Mesendoderm (in vitro differentiated cells): Measurements from ENCODE around the gene ATP2A2.
A peak's percentile ranks its signal among the peaks of the same experiment; 100 is the strongest.

Experiments used
- DNase-seq: peaks from one replicate; pipeline ENCODE4 v3.0.0; 2013
- H2AK5ac ChIP-seq: 2 replicates; pipeline ENCODE4 v1.6.1; 2013; ENCODE audit warnings: low read length, inconsistent platforms
- H2BK120ac ChIP-seq: 2 replicates; pipeline ENCODE4 v1.6.1; 2013; ENCODE audit warnings: low read depth, mild to moderate bottlenecking, low read length, moderate library complexity, mixed read lengths
- H2BK15ac ChIP-seq: replicated peaks from 2 replicates; pipeline ENCODE4 v1.6.1; 2013; ENCODE audit warnings: low read depth, mild to moderate bottlenecking, moderate library complexity
- H2BK5ac ChIP-seq: 2 replicates; pipeline ENCODE4 v1.6.1; 2013; ENCODE audit warnings: low read length, inconsistent platforms
- H3K18ac ChIP-seq: 2 replicates; pipeline ENCODE4 v1.6.1; 2013; ENCODE audit warnings: mild to moderate bottlenecking, low read length, mixed read lengths
- H3K23ac ChIP-seq: one replicate; pipeline ENCODE4 v1.6.1; 2013; ENCODE audit warnings: low read length
- H3K27ac ChIP-seq: 2 replicates; pipeline ENCODE4 v1.5.1; 2013; ENCODE audit warnings: low read depth, mild to moderate bottlenecking, inconsistent platforms, low read length, moderate library complexity
- H3K27me3 ChIP-seq: 2 replicates; pipeline ENCODE4 v1.6.1; 2013; ENCODE audit warnings: low read length, control low read depth, mild to moderate bottlenecking, inconsistent platforms; ENCODE audit not compliant: insufficient read depth, poor library complexity
- H3K36me3 ChIP-seq: 2 replicates; pipeline ENCODE4 v1.6.1; 2013; ENCODE audit warnings: low read length, inconsistent platforms; ENCODE audit not compliant: control insufficient read depth, insufficient read depth
- H3K4ac ChIP-seq: one replicate; pipeline ENCODE4 v1.6.1; 2013; ENCODE audit warnings: low read depth, mild to moderate bottlenecking, low read length, moderate library complexity
- H3K4me1 ChIP-seq: 2 replicates; pipeline ENCODE4 v1.6.1; 2013; ENCODE audit warnings: low read depth, low read length, inconsistent platforms; ENCODE audit not compliant: control insufficient read depth
- H3K4me2 ChIP-seq: 2 replicates; pipeline ENCODE4 v1.6.1; 2013; ENCODE audit warnings: low read length
- H3K4me3 ChIP-seq: 2 replicates; pipeline ENCODE4 v1.5.1; 2013; ENCODE audit warnings: mild to moderate bottlenecking, low read length
- H3K56ac ChIP-seq: one replicate; pipeline ENCODE4 v1.6.1; 2013; ENCODE audit warnings: low read length
- H3K79me1 ChIP-seq: 2 replicates; pipeline ENCODE4 v1.6.1; 2013; ENCODE audit warnings: low read length, inconsistent platforms
- H3K79me2 ChIP-seq: 2 replicates; pipeline ENCODE4 v1.6.1; 2013; ENCODE audit warnings: mild to moderate bottlenecking, low read length; ENCODE audit not compliant: control insufficient read depth, insufficient read depth
- H3K9ac ChIP-seq: 2 replicates; pipeline ENCODE4 v1.6.1; 2013; ENCODE audit warnings: low read length, inconsistent platforms
- H4K5ac ChIP-seq: one replicate; pipeline ENCODE4 v1.6.1; 2013; ENCODE audit warnings: low read length
- H4K8ac ChIP-seq: one replicate; pipeline ENCODE4 v1.6.1; 2013; ENCODE audit warnings: low read depth, mild to moderate bottlenecking, control low read depth, low read length, moderate library complexity
- WGBS: extraction: QIAGEN DNeasy Blood & Tissue Kit; methylation state at CpG from one replicate; pipeline ENCODE4 v1.1.7; 2013; ENCODE audit warnings: low lambda C conversion rate, missing lambda C conversion rate; ENCODE audit not compliant: insufficient coverage; ENCODE audit errors: extremely low coverage; 5-methylcytosine and 5-hydroxymethylcytosine counted together

The ATP2A2 gene

GRCh38 chr12:110287986-110288385, 6.9 kb downstream of the ATP2A2 start:
- H2BK120ac ChIP-seq = no peak overlapping the region
- H3K27me3 ChIP-seq = no peaks in the 10 kb centered on the region
- no peak overlapping the region for H3K23ac ChIP-seq
- no peak overlapping the region for H3K27ac ChIP-seq
- no peak overlapping the region for H2BK5ac ChIP-seq
- peaks cover 55% of the 10 kb centered on the region for H3K79me2 ChIP-seq
- no peak overlapping the region for H2AK5ac ChIP-seq
- no peak overlapping the region for H3K56ac ChIP-seq
- H3K4me2 ChIP-seq = no peak overlapping the region
- no peak overlapping the region for H4K5ac ChIP-seq
- H3K9ac ChIP-seq = no peak overlapping the region
- DNase-seq = no peak
- H3K4ac ChIP-seq = no peak overlapping the region
- peaks cover 11% of the 10 kb centered on the region for H3K79me1 ChIP-seq
- H3K4me1 ChIP-seq = no peaks in the 10 kb centered on the region
- H3K36me3 ChIP-seq = peaks cover 3% of the 10 kb centered on the region
- WGBS = no CpG with 5 or more reads among the region's 3 CpGs
- no peak overlapping the region for H3K18ac ChIP-seq
- H3K4me3 ChIP-seq = no peak overlapping the region
- no peak overlapping the region for H2BK15ac ChIP-seq
- H4K8ac ChIP-seq = no peak overlapping the region

GRCh38 chr12:110289044-110289710, 8.1 kb downstream of the ATP2A2 start:
- H2BK15ac ChIP-seq = no peak overlapping the region
- H4K8ac ChIP-seq = no peak overlapping the region
- no peaks in the 10 kb centered on the region for H3K27me3 ChIP-seq
- no peak overlapping the region for H2BK5ac ChIP-seq
- peaks cover 3% of the 10 kb centered on the region for H3K36me3 ChIP-seq
- H3K9ac ChIP-seq = no peak overlapping the region
- H3K79me2 ChIP-seq = peaks cover 46% of the 10 kb centered on the region
- H3K27ac ChIP-seq = no peak overlapping the region
- H3K4ac ChIP-seq = no peak overlapping the region
- no peak overlapping the region for H2AK5ac ChIP-seq
- no CpG with 5 or more reads among the region's 3 CpGs for WGBS
- H3K56ac ChIP-seq = no peak overlapping the region
- no peak overlapping the region for H2BK120ac ChIP-seq
- peaks cover 11% of the 10 kb centered on the region for H3K79me1 ChIP-seq
- DNase-seq = peak; percentile 73
- H3K4me2 ChIP-seq = no peak overlapping the region
- H3K23ac ChIP-seq = no peak overlapping the region
- no peak overlapping the region for H4K5ac ChIP-seq
- H3K18ac ChIP-seq = no peak overlapping the region
- no peaks in the 10 kb centered on the region for H3K4me1 ChIP-seq
- H3K4me3 ChIP-seq = no peak overlapping the region

GRCh38 chr12:110289711-110290078, 8.6 kb downstream of the ATP2A2 start:
- Histone ChIP-seq H2BK15ac (no peak overlapping the region), H3K27ac (no peak overlapping the region), H3K27me3 (no peaks in the 10 kb centered on the region), H3K4me1 (no peaks in the 10 kb centered on the region), H3K18ac (no peak overlapping the region), H4K5ac (no peak overlapping the region), H4K8ac (no peak overlapping the region), H3K23ac (no peak overlapping the region), H3K4me2 (no peak overlapping the region), H2BK120ac (no peak overlapping the region), H3K9ac (no peak overlapping the region), H3K56ac (no peak overlapping the region), H2AK5ac (no peak overlapping the region), H3K36me3 (peaks cover 3% of the 10 kb centered on the region), H3K79me2 (peaks cover 43% of the 10 kb centered on the region), H3K4me3 (no peak overlapping the region), H2BK5ac (no peak overlapping the region), H3K4ac (no peak overlapping the region), H3K79me1 (peaks cover 11% of the 10 kb centered on the region)
- DNase-seq = no peak
- no CpG with 5 or more reads among the region's 2 CpGs for WGBS

GRCh38 chr12:110301065-110301806, 20.2 kb downstream of the ATP2A2 start:
- Histone ChIP-seq H3K56ac (no peak overlapping the region), H2BK5ac (no peak overlapping the region), H4K8ac (no peak overlapping the region), H2AK5ac (no peak overlapping the region), H3K4me1 (no peaks in the 10 kb centered on the region), H3K79me2 (peaks cover 33% of the 10 kb centered on the region), H2BK15ac (no peak overlapping the region), H3K4me2 (no peak overlapping the region), H3K27ac (no peak overlapping the region), H2BK120ac (no peak overlapping the region), H3K9ac (no peak overlapping the region), H3K23ac (no peak overlapping the region), H3K27me3 (no peaks in the 10 kb centered on the region), H4K5ac (no peak overlapping the region), H3K36me3 (peaks cover 3% of the 10 kb centered on the region), H3K18ac (no peak overlapping the region), H3K4me3 (no peak overlapping the region), H3K79me1 (peaks cover 5% of the 10 kb centered on the region), H3K4ac (no peak overlapping the region)
- DNase-seq = no peak
- no CpG with 5 or more reads among the region's 5 CpGs for WGBS

- H4K8ac ChIP-seq = no peak overlapping the region
- no peak for DNase-seq
- H4K5ac ChIP-seq = no peak overlapping the region
- H2BK5ac ChIP-seq = no peak overlapping the region
- no peak overlapping the region for H2BK120ac ChIP-seq
- H3K4me2 ChIP-seq = no peak overlapping the region
- H3K79me1 ChIP-seq = peaks cover 8% of the 10 kb centered on the region
- no peak overlapping the region for H3K4me3 ChIP-seq
- no peaks in the 10 kb centered on the region for H3K27me3 ChIP-seq
- H3K23ac ChIP-seq = no peak overlapping the region
- no peak overlapping the region for H2BK15ac ChIP-seq
- no peak overlapping the region for H3K27ac ChIP-seq
- no peak overlapping the region for H3K56ac ChIP-seq
- peaks cover 1% of the 10 kb centered on the region for H3K36me3 ChIP-seq
- no peak overlapping the region for H3K4ac ChIP-seq
- peaks cover 50% of the 10 kb centered on the region for H3K79me2 ChIP-seq
- no CpG with 5 or more reads among the region's 4 CpGs for WGBS
- no peaks in the 10 kb centered on the region for H3K4me1 ChIP-seq
- H3K18ac ChIP-seq = no peak overlapping the region
- no peak overlapping the region for H2AK5ac ChIP-seq
- H3K9ac ChIP-seq = no peak overlapping the region
Measured at GRCh38 chr12:110304061-110304551, 23.1 kb downstream of the ATP2A2 start.
